Stimulated activated naive CD8-positive, alpha-beta T cell treated with anti-CD3 and anti-CD28 coated beads, Interleukin-15, Interleukin-2, amounts not matched to agents 100 ng/mL and 50 ng/mL, for 24 hours (primary cell): ENCODE results near the gene PRR36.
"Not testable (repeated sequence)": the region's sequence is repeated elsewhere in the genome, so short reads cannot be mapped to it uniquely, and the experiment has no call there.

Experiments used
- H3K27ac Mint-ChIP-seq: one replicate; pipeline ENCODE4 v1.8.0; 2021; ENCODE audit warnings: mild to moderate bottlenecking, mixed read lengths
- H3K27me3 Mint-ChIP-seq: one replicate; pipeline ENCODE4 v1.8.0; 2021; ENCODE audit warnings: mixed read lengths
- H3K36me3 Mint-ChIP-seq: one replicate; pipeline ENCODE4 v1.8.0; 2021; ENCODE audit warnings: low read depth, mixed read lengths
- H3K4me1 Mint-ChIP-seq: one replicate; pipeline ENCODE4 v1.8.0; 2021; ENCODE audit warnings: low read depth, mixed read lengths
- H3K4me3 Mint-ChIP-seq: one replicate; pipeline ENCODE4 v1.8.0; 2021; ENCODE audit warnings: mild to moderate bottlenecking, mixed read lengths
- H3K9me3 Mint-ChIP-seq: one replicate; pipeline ENCODE4 v1.8.0; 2021; ENCODE audit warnings: mixed read lengths

PRR36 gene

DNA sequence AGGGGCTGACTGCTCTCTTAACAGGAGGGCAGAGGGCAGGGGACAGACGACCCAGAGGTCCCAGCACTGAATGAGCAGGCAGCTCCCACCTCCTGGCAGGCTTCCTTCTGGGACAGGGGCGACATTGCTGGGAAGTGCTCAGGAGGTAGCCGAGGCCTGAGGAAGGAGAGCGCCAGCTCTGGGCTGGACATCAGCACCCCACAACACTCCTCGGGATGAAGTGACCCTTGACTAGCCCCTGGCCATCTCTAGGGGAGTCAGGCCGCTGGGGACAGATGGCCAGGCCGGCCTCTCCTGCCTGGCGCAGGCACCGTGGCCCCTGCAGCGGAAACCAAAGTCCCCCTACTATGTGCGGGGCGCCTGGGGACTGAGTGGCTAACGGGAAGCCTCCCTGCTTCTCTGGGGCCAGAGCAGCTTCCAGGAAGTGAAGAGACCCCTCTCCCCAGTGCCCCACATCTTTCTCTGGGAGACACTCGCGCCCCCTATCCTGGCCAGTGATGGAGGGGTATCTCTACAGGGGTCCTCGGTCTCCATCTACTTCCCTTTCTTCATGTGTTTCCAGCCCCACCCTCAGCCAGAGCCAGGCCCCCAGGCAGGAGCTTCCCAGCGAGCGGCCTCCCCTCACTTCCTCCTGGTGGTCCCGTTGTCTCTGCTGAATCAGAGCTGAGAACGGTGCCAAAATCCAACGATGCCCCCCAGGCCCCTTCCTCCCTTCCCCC lies 10.1 kb downstream of the PRR36 start:
- H3K27ac Mint-ChIP-seq: no peak overlapping the region
- no peaks in the 10 kb centered on the region for H3K36me3 Mint-ChIP-seq
- no peak overlapping the region for H3K4me3 Mint-ChIP-seq
- peaks cover 21% of the 10 kb centered on the region for H3K27me3 Mint-ChIP-seq
- peaks cover 24% of the 10 kb centered on the region for H3K4me1 Mint-ChIP-seq
- no peaks in the 10 kb centered on the region for H3K9me3 Mint-ChIP-seq

DNA sequence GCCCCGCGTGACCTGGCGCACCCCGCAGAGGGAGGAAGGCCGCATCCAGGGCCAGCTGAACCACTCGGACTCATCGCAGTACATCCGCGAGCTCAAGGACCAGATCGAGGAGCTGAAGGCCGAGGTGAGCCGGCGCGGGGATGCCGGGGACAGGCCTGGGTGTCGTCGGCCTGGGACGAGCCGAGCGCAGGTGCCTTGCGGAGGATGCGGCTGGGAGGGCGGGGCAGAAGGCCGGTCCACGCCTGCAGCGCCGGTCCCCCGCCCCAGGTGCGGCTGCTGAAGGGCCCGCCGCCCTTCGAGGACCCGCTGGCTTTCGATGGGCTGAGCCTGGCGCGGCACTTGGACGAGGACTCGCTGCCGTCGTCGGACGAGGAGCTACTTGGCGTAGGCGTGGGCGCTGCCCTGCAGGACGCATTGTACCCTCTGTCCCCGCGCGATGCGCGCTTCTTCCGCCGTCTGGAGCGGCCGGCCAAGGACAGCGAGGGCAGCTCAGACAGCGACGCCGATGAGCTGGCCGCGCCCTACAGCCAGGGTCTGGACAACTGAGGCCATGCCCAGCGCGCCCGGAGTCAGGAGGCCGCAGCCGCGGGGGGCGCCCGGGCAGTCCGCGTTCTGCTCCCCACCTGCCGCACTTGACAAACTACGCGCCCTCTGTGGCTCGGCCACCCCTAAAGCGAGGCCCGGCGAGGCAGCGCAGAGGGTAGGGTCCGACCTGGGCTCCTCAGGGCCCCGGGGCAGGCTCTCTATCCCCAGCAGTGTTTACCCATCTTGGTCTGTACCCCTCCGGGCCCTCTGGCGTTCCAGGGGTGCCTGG lies 10.8 kb downstream of the PRR36 start:
- Mint-ChIP-seq H3K4me3 (no peak overlapping the region), H3K27ac (no peak overlapping the region), H3K27me3 (peaks cover 21% of the 10 kb centered on the region), H3K4me1 (peaks cover 24% of the 10 kb centered on the region), H3K9me3 (no peaks in the 10 kb centered on the region), H3K36me3 (no peaks in the 10 kb centered on the region)

DNA sequence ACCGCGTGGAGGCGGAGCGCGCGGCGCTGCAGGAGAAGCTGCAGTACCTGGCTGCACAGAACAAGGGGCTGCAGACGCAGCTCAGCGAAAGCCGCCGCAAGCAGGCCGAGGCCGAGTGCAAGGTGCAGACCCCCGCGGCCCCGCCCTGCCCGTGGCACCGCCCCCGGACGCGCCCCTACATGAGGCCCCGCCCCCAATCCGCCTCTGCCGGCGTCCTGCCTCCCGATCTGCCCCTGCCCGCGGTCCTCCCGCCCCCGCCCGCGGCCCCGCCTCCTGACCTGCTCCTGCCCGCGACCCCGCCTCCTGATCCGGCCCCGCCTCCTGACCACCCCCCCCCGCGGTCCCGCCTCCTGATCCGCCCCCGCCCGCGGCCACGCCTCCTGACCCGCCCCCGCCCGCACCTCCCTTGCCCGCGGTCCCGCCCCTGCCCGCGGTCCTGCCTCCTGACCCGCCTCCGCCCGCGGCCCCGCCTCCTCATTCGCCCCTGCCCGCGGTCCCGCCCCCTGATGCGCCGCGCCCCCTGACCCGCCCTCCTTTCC lies 11.7 kb downstream of the PRR36 start:
- H3K4me3 Mint-ChIP-seq: peak overlapping the region; percentile 52
- no peaks in the 10 kb centered on the region for H3K36me3 Mint-ChIP-seq

DNA sequence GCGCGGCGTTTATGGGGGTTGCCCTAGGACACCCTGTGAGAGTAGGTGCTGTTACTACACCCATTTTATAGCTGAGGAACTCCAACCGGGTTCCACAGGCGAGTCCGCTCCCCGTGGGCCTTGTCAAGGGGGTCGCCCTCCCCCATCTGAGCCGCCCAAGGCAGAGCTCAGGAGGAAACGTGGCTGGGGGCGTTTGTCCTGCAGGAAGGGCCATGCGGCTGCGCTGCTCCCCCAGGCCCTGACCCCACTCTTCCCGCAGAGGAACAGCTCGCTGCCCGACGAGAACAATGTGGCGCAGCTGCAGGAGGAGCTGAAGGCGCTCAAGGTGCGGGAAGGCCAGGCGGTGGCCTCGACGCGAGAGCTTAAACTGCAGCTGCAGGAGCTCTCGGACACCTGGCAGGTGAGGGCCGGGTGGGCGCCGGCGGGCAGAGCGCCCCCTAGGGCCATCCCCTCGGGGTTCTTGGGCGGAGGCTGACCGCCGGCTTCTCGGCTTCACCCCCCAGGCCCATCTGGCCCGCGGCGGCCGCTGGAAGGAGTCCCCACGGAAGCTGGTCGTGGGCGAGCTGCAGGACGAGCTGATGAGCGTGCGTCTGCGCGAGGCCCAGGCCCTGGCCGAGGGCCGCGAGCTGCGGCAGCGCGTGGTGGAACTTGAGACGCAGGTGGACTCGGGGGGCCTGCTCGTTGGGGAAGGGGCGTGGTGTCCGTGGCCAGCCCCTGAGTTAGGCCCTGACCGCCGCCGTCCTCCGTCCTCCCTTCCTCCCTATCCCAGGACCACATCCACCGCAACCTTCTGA lies 12.4 kb downstream of the PRR36 start:
- H3K4me3 Mint-ChIP-seq: peak overlapping the region; percentile 52
- H3K27ac Mint-ChIP-seq: no peak overlapping the region
- H3K9me3 Mint-ChIP-seq: no peaks in the 10 kb centered on the region
- H3K36me3 Mint-ChIP-seq: no peaks in the 10 kb centered on the region
- H3K27me3 Mint-ChIP-seq: peaks cover 14% of the 10 kb centered on the region
- H3K4me1 Mint-ChIP-seq: peaks cover 16% of the 10 kb centered on the region

More for the DNA sequence above, 11.7 kb downstream of the PRR36 start:
- Mint-ChIP-seq H3K27ac (no peak overlapping the region), H3K27me3 (peaks cover 18% of the 10 kb centered on the region), H3K4me1 (peaks cover 16% of the 10 kb centered on the region), H3K9me3 (no peaks in the 10 kb centered on the region)

DNA sequence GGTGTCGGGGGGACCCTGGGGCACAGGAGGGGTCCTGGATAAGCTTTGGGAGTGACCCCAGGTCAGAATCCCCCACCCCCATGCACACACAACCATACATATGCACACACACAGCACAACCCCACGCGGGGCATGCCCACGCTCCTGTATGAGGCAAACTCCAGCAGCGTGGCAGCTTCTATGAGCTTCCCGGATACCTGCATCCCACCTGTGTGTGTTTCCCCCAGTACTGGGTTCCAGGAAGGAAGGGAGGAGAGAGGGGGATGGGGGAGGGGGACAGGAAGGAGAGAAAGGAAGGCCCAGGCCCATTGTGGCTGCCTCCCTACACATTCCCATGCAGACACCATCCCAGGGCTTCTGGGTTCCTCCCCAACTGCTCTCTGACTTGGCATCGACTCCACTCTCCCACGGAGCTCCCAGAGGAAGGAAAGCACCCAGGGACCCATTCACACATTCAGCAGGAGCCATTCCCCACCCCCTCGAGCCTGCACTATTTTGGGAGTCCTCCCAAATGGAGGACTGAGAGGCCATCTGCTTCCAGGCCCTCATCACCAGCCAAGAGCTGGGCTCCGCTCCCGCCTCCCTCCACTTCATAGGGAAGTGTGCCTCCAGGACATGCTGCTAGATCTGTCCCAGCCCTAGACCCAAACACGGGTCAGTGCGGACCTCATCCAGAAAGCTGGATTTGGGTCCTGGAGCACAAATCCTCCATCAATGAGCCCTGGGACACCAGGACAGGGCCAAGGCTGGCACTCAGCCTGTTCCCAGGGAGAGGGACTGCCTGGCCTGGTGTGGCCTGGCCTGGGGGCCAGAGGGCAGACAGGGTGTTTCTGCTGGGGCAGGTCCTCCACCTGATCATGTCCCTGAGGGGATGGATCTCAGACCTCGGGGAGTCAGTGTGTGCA lies 13.2 kb downstream of the PRR36 start:
- Mint-ChIP-seq H3K27ac (no peak overlapping the region), H3K27me3 (peaks cover 14% of the 10 kb centered on the region), H3K9me3 (no peaks in the 10 kb centered on the region), H3K36me3 (no peaks in the 10 kb centered on the region), H3K4me3 (no peak overlapping the region), H3K4me1 (peaks cover 16% of the 10 kb centered on the region)

DNA sequence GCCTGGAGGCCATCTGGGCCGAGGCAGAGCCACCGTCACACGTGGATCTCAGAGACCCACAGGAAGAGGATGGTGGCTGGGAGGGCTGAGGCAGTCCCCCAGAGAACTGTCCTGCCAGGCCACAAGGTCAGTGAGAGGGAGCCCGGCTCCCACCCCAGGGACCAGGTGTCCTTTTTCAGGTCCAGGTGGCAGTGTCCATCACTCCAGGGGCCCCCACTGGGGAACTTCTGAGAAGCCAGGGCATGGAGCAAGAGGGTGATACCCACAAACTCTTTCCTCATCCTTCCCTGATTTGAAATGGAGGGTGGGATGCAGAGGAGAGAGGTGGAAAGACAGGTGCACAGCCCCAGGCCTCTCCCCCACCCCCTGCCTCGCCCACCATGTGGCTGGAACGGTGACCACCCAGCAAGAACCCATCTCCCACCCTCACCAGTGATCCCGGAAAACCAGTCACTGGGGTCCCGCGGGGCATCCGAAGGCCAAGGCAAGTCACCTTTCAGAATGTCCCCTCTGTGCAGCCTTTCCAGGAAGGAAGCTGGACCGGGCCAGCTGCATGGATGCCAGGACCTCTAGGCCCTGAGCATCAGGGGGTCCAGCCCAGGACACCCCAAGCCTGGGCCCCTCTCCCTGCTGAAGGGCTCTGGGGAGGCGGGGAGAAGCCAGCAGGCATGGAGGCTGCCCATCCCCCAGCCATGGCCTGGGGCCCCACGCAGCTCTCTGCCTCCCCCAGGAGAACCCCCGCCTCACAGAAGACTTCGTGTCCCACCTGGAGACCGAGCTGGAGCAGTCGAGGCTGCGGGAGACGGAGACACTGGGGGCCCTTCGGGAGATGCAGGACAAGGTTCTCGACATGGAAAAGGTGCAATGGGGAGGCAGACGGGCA lies 14.1 kb downstream of the PRR36 start:
- no peak overlapping the region for H3K27ac Mint-ChIP-seq
- peaks cover 13% of the 10 kb centered on the region for H3K4me1 Mint-ChIP-seq
- H3K27me3 Mint-ChIP-seq: peaks cover 9% of the 10 kb centered on the region
- no peaks in the 10 kb centered on the region for H3K36me3 Mint-ChIP-seq
- H3K4me3 Mint-ChIP-seq: no peak overlapping the region
- H3K9me3 Mint-ChIP-seq: no peaks in the 10 kb centered on the region

DNA sequence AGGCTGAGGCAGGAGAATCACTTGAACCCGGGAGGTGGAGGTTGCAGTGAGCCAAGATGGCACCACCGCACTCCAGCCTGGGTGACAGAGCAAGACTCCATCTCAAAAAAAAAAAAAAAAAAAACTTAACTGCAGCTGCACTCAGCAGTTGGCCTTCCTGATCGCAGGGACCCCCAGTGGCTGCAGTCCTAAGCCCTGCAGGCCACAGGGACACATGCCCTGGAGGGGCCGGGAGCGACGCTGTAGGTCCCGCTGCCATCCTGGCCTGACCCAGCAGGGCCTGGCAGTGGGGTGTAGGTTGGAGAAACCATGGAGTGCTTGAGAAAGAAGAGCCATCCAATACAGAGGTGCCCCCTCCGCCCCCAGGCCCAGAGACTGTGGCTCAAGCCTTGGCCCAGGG lies 15.1 kb downstream of the PRR36 start:
- not testable (repeated sequence) for H3K9me3 Mint-ChIP-seq, H3K27me3 Mint-ChIP-seq, H3K27ac Mint-ChIP-seq, H3K4me3 Mint-ChIP-seq, H3K36me3 Mint-ChIP-seq
- peaks cover 12% of the 10 kb centered on the region for H3K4me1 Mint-ChIP-seq

DNA sequence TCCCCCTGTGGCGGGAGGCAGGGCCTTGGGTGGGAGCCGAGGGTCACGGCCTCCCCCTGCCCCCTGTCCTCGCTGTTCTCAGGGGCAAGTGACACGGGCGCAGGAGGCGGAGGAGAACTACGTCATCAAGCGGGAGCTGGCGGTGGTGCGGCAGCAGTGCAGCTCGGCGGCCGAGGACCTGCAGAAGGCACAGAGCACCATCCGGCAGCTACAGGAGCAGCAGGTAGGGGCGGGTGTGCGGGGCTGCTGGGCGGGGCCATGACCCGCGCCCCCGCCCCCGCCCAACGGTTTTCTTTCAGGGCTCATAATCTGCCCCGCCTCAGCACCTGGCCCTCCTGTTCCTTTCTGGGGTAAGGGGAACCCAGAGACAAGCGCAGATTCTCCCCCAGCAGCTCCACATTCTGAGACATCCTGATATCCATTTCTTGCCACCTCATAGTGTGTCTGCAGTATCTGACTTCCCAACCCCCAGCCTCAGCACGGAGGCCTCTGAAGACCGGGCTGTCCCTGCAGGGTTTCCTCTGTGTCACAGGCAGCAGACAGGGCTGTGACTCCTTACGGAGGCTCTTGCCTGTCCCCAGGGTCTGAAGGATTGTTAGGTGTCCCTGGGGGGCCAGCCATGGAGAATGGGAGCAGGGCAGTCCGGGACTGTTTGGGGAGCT lies 15.9 kb downstream of the PRR36 start:
- Mint-ChIP-seq H3K4me3 (no peak overlapping the region), H3K27ac (no peak overlapping the region), H3K36me3 (no peaks in the 10 kb centered on the region), H3K4me1 (peaks cover 12% of the 10 kb centered on the region), H3K9me3 (no peaks in the 10 kb centered on the region), H3K27me3 (no peaks in the 10 kb centered on the region)

DNA sequence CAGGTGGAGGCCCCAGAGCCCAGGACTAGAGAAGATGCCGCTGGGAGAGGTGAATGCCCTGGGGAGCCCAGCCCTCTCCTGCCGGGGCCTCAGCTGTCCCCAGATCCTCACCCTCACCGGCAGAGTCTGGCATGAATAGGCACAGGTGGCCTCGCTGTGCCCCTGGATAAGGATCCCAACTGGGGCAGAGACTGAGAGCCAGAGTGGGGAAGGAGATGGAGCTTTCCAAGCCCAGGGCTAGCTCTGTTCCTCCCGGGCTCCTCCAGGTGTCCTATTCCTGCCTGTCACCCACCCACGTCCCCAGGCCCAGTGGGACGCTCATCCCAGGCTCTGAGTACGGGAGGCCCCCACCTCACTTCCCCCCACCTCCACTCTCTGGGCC lies 16.5 kb downstream of the PRR36 start:
- Mint-ChIP-seq H3K27ac (no peak overlapping the region), H3K4me1 (peaks cover 12% of the 10 kb centered on the region), H3K36me3 (no peaks in the 10 kb centered on the region), H3K27me3 (no peaks in the 10 kb centered on the region), H3K9me3 (no peaks in the 10 kb centered on the region), H3K4me3 (no peak overlapping the region)

DNA sequence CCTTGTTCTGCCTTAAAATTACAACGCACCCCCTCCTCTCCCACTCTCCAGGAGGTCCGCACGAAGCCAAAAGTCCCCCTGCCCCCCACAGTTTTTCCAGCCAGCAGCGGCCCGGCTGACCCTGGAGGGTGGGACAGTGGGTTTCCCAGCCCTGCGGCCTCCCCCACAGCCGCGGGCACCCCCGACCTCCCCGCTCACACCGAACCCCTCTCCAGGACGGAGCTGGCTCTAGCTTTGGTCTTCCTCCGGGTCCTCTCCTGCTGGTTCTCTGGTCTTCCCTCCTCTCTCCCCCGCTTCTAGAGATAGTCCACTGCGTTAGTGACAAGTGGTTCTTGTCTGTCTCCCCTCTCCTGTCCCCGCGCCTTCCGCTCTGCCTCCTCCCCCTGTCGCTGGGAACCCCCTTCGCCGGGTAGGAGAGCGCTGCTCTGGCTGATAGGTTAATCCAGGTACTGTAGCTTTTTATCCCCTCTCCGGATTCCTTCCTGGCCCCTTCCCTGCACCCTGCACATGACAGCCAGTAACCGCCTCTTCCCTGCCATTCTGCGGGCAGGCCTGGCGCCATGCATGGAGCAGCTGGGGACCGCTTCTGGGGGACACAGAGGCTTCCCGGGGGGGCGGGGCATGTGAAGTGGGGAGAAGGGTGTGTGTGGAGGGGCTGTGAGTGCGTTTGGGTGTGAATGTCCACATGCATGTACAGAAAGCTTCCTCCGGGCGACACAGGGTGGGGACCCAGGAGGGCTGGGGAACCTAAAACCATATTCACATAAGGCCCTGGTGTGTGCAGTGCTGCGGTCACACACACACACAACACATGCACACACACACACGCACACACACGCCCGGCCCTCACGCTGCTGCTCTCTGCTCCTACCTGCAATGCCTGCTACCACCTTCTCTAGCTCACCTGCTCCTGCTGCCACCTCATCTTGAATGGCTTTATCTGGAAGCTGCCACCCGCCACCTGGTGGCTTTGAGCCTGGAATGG lies 17.2 kb downstream of the PRR36 start:
- H3K27ac Mint-ChIP-seq: no peak overlapping the region

DNA sequence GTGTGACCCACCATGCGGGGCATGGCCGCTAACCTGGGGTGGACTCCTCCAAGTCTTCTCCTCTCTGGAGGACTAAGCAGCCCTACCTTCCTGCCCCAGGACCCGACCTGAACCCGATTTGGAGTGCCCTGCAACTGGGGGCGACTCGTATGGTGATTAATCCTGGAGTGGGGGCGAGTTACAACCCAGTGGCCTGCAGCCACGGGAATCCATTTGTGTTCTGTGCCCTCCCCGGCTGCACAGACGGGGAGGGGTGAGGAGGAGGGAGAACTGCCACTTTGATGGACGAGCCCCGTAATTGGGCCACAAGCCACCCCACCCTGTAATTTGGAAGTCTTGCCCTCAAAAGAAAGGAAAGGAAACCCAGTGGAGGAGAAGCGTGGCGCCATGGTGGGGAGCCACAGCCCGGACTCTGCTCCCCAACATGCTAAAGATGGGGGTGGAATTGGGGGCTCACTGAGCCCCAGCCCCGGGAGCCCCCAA lies 18.0 kb downstream of the PRR36 start:
- H3K4me1 Mint-ChIP-seq: peaks cover 3% of the 10 kb centered on the region
- no peak overlapping the region for H3K27ac Mint-ChIP-seq
- H3K9me3 Mint-ChIP-seq: no peaks in the 10 kb centered on the region
- H3K4me3 Mint-ChIP-seq: no peak overlapping the region
- H3K36me3 Mint-ChIP-seq: no peaks in the 10 kb centered on the region
- no peaks in the 10 kb centered on the region for H3K27me3 Mint-ChIP-seq

More for the DNA sequence above, 17.2 kb downstream of the PRR36 start:
- no peaks in the 10 kb centered on the region for H3K27me3 Mint-ChIP-seq
- peaks cover 8% of the 10 kb centered on the region for H3K4me1 Mint-ChIP-seq
- no peaks in the 10 kb centered on the region for H3K36me3 Mint-ChIP-seq
- no peak overlapping the region for H3K4me3 Mint-ChIP-seq
- H3K9me3 Mint-ChIP-seq: no peaks in the 10 kb centered on the region
